ENCODE measurements around the gene GRAP2. TPM values are rescaled to one million over a fixed set of nuclear protein-coding genes. Genes with fewer than 3 reads are reported as not detected.

The GRAP2 gene
- total and polyA plus RNA-seq, 2 of the 13 experiments (the other 11 are each of a cell fraction or from before 2014, with no cell fraction given) = 0.15 TPM; not detected in 1

DNA sequence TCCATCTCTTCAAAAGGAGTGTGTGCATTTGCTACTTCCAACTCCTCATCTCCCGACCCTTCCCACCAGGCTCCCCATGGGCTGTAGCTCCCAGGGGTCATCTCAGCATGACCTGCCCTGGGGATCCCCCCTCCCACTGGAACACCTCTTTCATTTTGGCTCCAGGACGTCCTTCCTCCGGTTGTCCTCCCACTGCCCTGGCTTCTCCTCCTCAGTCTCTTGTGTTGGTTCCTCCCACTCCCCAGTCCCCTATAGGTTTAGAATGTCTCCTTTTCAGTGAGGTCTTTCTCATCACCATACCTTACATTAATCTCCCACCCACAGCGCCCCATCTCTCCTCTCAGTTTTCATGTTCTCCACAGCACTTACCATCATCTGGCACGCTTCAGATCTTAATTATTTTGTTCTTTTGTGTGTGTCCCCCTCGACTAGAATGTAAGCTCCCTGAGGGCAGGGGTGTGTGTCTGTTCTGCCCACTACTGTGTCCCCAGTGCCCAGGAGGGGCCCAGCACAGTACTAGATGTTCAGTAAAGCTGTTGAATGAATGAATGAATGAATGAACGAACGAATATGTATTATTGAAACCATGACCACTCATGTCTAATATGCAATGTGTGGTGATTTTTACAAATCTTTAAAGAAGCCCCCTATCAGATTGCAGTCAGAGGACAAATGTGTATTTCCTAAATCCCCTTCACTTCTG, 57.3 kb downstream of the GRAP2 start (continued):
- no peak for TF ChIP-seq ZNF512 (CRISPR knock-in tag; IDR thresholded peaks at IDR 0.05)

DNA sequence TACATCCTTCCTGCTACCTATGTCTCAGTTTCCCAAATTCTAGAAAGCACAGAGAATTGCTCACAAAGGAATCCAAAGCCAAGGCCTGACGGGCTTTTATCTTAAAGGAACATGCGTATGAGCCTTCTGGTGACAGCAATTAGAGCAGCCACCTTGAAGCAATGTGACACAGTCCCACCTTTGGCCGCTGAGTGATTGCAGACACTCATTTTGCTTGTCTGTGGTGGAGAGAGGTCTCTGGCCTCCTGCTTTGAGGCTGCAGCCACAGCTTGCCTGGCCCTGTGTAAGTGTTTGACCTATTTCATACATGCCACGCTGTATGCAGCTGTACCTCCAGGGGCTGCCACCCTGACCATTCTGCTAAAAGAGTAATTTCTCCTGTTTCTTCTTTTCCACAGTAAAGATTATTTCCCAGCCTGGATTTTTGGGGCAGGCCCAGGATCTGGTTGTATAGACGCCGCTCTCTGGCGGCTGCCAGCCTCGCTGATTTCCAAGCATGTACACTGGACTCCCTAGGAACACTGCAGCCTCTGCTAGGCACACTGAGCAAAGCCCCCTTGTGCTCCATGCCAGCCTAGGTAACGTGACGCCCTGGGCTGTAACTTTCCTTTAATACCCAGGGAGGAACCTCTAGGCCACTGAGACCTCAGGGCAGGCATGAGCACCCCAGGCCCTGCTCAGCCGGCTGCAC, 58.2 kb downstream of the GRAP2 start:
- no peaks in the 10 kb centered on the region for H3K9me3 ChIP-seq (ENCODE audit: low read length)
- ChIA-PET POLR2A (no interaction called here), CTCF (ENCODE audit: low intra/inter-chr PET ratio, low total read pairs) (no interaction called here)
- H2AFZ ChIP-seq (ENCODE audit: low read length) = no peak overlapping the region
- H3K27ac ChIP-seq (ENCODE audit: extremely low read length, insufficient read depth, low read length) = no peak overlapping the region
- H3K4me1 ChIP-seq (ENCODE audit: insufficient read depth, low read length) = peaks cover 11% of the 10 kb centered on the region; the same call in 1 of the 2 replicates
- no peak for FAIRE-seq
- in situ Hi-C loops (cut with HindIII; ENCODE audit: extremely low pct_ligation_motif_present, low pct_unique_long_range_greater_than_20kb) = no loop called here
- no peaks in the 10 kb centered on the region for H3K79me2 ChIP-seq (ENCODE audit: insufficient read depth, low read length)
- no peak for DNase-seq (ENCODE audit: low spot score)
- no peak overlapping the region for H3K4me3 ChIP-seq (replicated peaks in 1 of 3; ENCODE audit: insufficient read depth in 1 of 3, low read depth in 2 of 3, low read length in 3 of 3)
- H4K20me1 ChIP-seq (ENCODE audit: insufficient read depth, low read length) = no peaks in the 10 kb centered on the region
- intact Hi-C loops (cut with micrococcal nuclease; ENCODE audit: unreplicated experiment) = no loop called here
- 45% methylated on average over 7 of the region's 11 CpGs for WGBS (ENCODE audit: low lambda C conversion rate)
- ATAC-seq = peak; percentile 28; the same call in 2 of the 3 replicates
- no peak overlapping the region for H3K4me2 ChIP-seq (ENCODE audit: low read depth, low read length)
- H3K27me3 ChIP-seq (ENCODE audit: control insufficient read depth in 1 of 2, insufficient read depth in 2 of 2, low read length in 2 of 2) = peaks cover 3 to 21% of the 10 kb centered on the region in 2 experiments; a peak in 3 of 5 replicates
- no TSS peak for BruUV-seq (replicated peaks)
- no peaks in the 10 kb centered on the region for H3K36me3 ChIP-seq (replicated peaks in 1 of 2; ENCODE audit: control insufficient read depth in 1 of 2, insufficient read depth in 2 of 2, low read length in 2 of 2)
- H3K9ac ChIP-seq (ENCODE audit: insufficient read depth, low read depth, low read length) = no peak overlapping the region
- TF ChIP-seq PTBP1 (IDR thresholded peaks at IDR 0.05; ENCODE audit: low read depth, low read length, poor library complexity, severe bottlenecking) (no peak), ARID2 (CRISPR knock-in tag; IDR thresholded peaks at IDR 0.05; ENCODE audit: borderline replicate concordance) (no peak), FLYWCH1 (CRISPR knock-in tag; IDR thresholded peaks at IDR 0.05) (no peak), CERS6 (CRISPR knock-in tag; IDR thresholded peaks at IDR 0.05) (no peak), ZNF713 (CRISPR knock-in tag; IDR thresholded peaks at IDR 0.05) (no peak), MIER3 (CRISPR knock-in tag; IDR thresholded peaks at IDR 0.05; ENCODE audit: borderline replicate concordance) (no peak), TOPORS (CRISPR knock-in tag; IDR thresholded peaks at IDR 0.05) (no peak), CREM (IDR thresholded peaks at IDR 0.05) (no peak), CREM (CRISPR knock-in tag; IDR thresholded peaks at IDR 0.05) (no peak), ZFP90 (CRISPR knock-in tag; IDR thresholded peaks at IDR 0.05; ENCODE audit: borderline replicate concordance) (no peak), MATR3 (CRISPR knock-in tag; IDR thresholded peaks at IDR 0.05) (no peak), ZNF570 (CRISPR knock-in tag; IDR thresholded peaks at IDR 0.05; ENCODE audit: borderline replicate concordance) (no peak), DBP (CRISPR knock-in tag; IDR thresholded peaks at IDR 0.05; ENCODE audit: not compliant biosample characterization) (no peak)
- TF ChIP-seq, protein P1, sequence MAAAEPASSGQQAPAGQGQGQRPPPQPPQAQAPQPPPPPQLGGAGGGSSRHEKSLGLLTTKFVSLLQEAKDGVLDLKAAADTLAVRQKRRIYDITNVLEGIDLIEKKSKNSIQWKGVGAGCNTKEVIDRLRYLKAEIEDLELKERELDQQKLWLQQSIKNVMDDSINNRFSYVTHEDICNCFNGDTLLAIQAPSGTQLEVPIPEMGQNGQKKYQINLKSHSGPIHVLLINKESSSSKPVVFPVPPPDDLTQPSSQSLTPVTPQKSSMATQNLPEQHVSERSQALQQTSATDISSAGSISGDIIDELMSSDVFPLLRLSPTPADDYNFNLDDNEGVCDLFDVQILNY (CRISPR knock-in tag; conservative IDR thresholded peaks at IDR 0.05) = no peak

All from HepG2 (cell line).